Lower leg skin (tissue), 3 donors: ENCODE data around the gene C1orf210.

Experiments used
- POLR2A ChIP-seq, 2 donors: fragments of 450-650 bp; IDR thresholded peaks; one replicate each; pipeline ENCODE4 v1.6.1; 2016 to 2017; ENCODE audit warnings: antibody characterized with exemption in 2 of 2, mild to moderate bottlenecking in 1 of 2, moderate library complexity in 1 of 2
- TF ChIP-seq, protein P1 (sequence below), 3 donors: fragments of 450-650 bp; IDR thresholded peaks; one replicate each; pipeline ENCODE4 v1.5.1; 2016; ENCODE audit warnings: antibody characterized with exemption in 3 of 3, mild to moderate bottlenecking in 3 of 3, moderate library complexity in 2 of 3

DNA sequence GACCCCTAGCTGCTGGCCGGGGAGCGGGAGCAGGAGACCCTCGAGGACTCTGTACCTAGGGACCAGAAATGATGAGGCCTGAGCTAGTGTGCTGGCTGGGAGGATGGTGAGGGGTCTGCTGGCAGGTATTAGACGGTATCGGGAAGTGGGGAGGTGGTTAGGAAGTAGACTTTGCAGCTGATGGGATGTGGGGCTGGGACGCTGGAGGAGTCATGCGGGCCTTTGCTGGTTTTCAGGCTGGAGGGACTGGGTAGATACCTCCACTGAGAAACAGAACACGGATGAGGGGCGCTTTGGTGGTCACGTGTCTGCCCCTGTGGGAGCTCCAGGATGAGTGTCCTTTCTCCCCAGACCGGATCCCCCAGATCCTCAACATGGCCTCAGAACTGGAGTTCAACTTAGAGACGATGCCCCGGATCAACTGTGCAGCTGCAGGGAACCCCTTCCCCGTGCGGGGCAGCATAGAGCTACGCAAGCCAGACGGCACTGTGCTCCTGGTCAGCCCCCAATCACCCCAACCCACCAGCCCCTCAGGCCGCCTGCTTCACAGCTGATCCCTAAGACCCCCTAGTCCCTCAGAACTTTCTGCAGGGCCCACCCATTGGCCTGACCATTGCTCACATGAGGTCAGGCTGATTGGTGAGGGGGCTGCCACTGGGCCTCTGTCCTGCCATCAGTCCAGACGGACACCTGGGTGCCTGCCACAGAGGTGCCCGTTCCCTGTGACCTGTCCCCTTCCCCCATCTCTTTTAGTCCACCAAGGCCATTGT, 23.4 kb upstream of the C1orf210 start:
- TF ChIP-seq, protein P1, sequence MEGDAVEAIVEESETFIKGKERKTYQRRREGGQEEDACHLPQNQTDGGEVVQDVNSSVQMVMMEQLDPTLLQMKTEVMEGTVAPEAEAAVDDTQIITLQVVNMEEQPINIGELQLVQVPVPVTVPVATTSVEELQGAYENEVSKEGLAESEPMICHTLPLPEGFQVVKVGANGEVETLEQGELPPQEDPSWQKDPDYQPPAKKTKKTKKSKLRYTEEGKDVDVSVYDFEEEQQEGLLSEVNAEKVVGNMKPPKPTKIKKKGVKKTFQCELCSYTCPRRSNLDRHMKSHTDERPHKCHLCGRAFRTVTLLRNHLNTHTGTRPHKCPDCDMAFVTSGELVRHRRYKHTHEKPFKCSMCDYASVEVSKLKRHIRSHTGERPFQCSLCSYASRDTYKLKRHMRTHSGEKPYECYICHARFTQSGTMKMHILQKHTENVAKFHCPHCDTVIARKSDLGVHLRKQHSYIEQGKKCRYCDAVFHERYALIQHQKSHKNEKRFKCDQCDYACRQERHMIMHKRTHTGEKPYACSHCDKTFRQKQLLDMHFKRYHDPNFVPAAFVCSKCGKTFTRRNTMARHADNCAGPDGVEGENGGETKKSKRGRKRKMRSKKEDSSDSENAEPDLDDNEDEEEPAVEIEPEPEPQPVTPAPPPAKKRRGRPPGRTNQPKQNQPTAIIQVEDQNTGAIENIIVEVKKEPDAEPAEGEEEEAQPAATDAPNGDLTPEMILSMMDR (IDR thresholded peaks at IDR 0.05) = no peak
- no peak for TF ChIP-seq POLR2A (IDR thresholded peaks at IDR 0.05)
